B cell (primary cell): ENCODE results near the gene GLRX5.
"Not testable (repeated sequence)": the region's sequence is repeated elsewhere in the genome, so short reads cannot be mapped to it uniquely, and the experiment has no call there.

Experiments
- CTCF ChIP-seq: fragments of 200-600 bp; IDR thresholded peaks from one replicate; pipeline ENCODE4 v1.8.0; 2022; ENCODE audit warnings: antibody characterized with exemption, mild to moderate bottlenecking
- EZH2 ChIP-seq: IDR thresholded peaks from 2 replicates; pipeline ENCODE4 v1.6.1; 2012; ENCODE audit warnings: borderline replicate concordance, low read depth, mild to moderate bottlenecking, moderate library complexity, low read length; ENCODE audit not compliant: insufficient read depth, poor library complexity, severe bottlenecking

- TF ChIP-seq EZH2, CTCF: not testable (repeated sequence)
Measured at GRCh38 chr14:95591182-95591581, 56.3 kb downstream of the GLRX5 start.
